Testis (tissue), 3 donors: ENCODE measurements around the gene MYO18B. TPM values are rescaled to one million over a fixed set of nuclear protein-coding genes. Genes with fewer than 3 reads are reported as not detected.

Source experiments
- DNase-seq: peaks from one replicate; pipeline ENCODE4 v3.0.0-alpha.2; 2019
- H3K27ac ChIP-seq, 2 donors: fragments of 200-600 bp; sonication (generic); one replicate each; pipeline ENCODE4 v1.5.1; 2019
- H3K27me3 ChIP-seq: fragments of 200-600 bp; sonication (generic); one replicate; pipeline ENCODE4 v1.5.1; 2019
- H3K36me3 ChIP-seq: fragments of 200-600 bp; sonication (generic); one replicate; pipeline ENCODE4 v1.5.1; 2017; ENCODE audit warnings: low read depth; ENCODE audit errors: missing control alignments
- H3K4me1 ChIP-seq: fragments of 200-600 bp; sonication (generic); one replicate; pipeline ENCODE4 v1.5.1; 2019
- H3K4me3 ChIP-seq, 2 donors: fragments of 200-600 bp; sonication (generic); one replicate each; pipeline ENCODE4 v1.5.1; 2017 to 2019
- H3K9me3 ChIP-seq: fragments of 200-600 bp; sonication (generic); one replicate; pipeline ENCODE4 v1.5.1; 2017
- POLR2A ChIP-seq: fragments of 450-650 bp; IDR thresholded peaks from one replicate; pipeline ENCODE4 v1.6.1; 2017; ENCODE audit warnings: antibody characterized with exemption, mild to moderate bottlenecking, moderate library complexity
- WGBS, 2 donors: methylation state at CpG; one replicate each; pipeline ENCODE4 v1.1.5; 2018; 5-methylcytosine and 5-hydroxymethylcytosine counted together
- intact Hi-C: fragments of 100-400 bp; cut with DNase I; formaldehyde crosslinking; loops from one replicate; pipeline ENCODE4 v1.15.1; 2023; ENCODE audit warnings: low total_unique reads
- polyA plus RNA-seq: library from polyadenylated mRNA; stranded (reverse); fragments of 350-450 nt; fragmentation: Illumina TruSeq; extraction: RNeasy Lipid Tissue Mini Kit (QIAGEN cat#74804); gene quantifications from one replicate; pipeline ENCODE4 v1.2.3, GENCODE V29; 2014; ENCODE audit warnings: low read depth, low replicate concordance; ENCODE audit not compliant: insufficient read depth
- total RNA-seq, 2 donors: library from RNA; depleted of rRNA; stranded (reverse); fragments of >200 nt; gene quantifications; one replicate each; pipeline ENCODE4 v1.2.3, GENCODE V29; 2016
- TF ChIP-seq, protein P1 (sequence below), 3 experiments: fragments of 450-650 bp in 2 of 3; fragments of 200-600 bp in 1 of 3; sonication (generic) in 1 of 3; IDR thresholded peaks; one replicate each; pipeline ENCODE4 v1.5.1; 2016 to 2019; ENCODE audit warnings: antibody characterized with exemption in 3 of 3, mild to moderate bottlenecking in 2 of 3, moderate library complexity in 1 of 3

The MYO18B gene
- total and polyA plus RNA-seq, 3 donors from 2014 or later, result 23.6 to 40.3 (median 28.6) TPM

- H3K27me3 ChIP-seq, result no peaks in the 10 kb centered on the region
- 81 to 85% methylated on average over 2 of the region's 2 CpGs for WGBS, 2 donors
- H3K4me3 ChIP-seq, result no peak overlapping the region
- intact Hi-C loops, result no loop called here
- H3K4me1 ChIP-seq, result no peaks in the 10 kb centered on the region
- TF ChIP-seq POLR2A, result no peak
- TF ChIP-seq, protein P1, sequence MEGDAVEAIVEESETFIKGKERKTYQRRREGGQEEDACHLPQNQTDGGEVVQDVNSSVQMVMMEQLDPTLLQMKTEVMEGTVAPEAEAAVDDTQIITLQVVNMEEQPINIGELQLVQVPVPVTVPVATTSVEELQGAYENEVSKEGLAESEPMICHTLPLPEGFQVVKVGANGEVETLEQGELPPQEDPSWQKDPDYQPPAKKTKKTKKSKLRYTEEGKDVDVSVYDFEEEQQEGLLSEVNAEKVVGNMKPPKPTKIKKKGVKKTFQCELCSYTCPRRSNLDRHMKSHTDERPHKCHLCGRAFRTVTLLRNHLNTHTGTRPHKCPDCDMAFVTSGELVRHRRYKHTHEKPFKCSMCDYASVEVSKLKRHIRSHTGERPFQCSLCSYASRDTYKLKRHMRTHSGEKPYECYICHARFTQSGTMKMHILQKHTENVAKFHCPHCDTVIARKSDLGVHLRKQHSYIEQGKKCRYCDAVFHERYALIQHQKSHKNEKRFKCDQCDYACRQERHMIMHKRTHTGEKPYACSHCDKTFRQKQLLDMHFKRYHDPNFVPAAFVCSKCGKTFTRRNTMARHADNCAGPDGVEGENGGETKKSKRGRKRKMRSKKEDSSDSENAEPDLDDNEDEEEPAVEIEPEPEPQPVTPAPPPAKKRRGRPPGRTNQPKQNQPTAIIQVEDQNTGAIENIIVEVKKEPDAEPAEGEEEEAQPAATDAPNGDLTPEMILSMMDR (IDR thresholded peaks at IDR 0.05), result no peak
- H3K27ac ChIP-seq, result no peak overlapping the region
- DNase-seq, result no peak
- no peaks in the 10 kb centered on the region for H3K36me3 ChIP-seq
- H3K9me3 ChIP-seq, result no peaks in the 10 kb centered on the region
Observed at GRCh38 chr22:25765016-25765367, 23.0 kb downstream of the MYO18B start.

GRCh38 chr22:25765801-25766200, 23.8 kb downstream of the MYO18B start:
- no peaks in the 10 kb centered on the region for H3K27me3 ChIP-seq
- H3K9me3 ChIP-seq, result no peaks in the 10 kb centered on the region
- DNase-seq, result no peak
- TF ChIP-seq POLR2A, result no peak
- TF ChIP-seq, protein P1 (IDR thresholded peaks at IDR 0.05), result no peak
- H3K4me3 ChIP-seq, result no peak overlapping the region
- no peak overlapping the region for H3K27ac ChIP-seq
- WGBS, 2 donors, result 74 to 88% methylated on average over 4 of the region's 4 CpGs
- no peaks in the 10 kb centered on the region for H3K36me3 ChIP-seq
- intact Hi-C loops, result no loop called here
- no peaks in the 10 kb centered on the region for H3K4me1 ChIP-seq

DNA sequence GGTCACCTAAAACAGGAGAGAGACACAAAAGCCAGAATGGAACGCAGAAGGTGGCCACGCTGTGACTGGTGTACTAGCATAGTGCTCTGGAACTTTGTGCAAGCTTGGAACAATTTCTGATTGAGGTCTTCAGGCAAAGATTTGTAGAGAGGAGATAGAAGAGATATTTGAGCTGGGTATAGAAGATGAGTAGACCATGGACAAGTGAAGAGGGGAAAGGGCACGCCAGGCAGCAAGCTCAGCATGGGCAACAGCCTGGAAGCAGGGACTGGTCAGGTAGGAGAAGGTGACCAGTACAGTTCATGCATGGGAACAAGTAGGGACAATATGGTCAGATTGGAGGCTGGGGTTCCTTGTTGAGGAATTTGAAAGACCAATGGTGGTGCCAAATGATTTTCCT, 24.4 kb downstream of the MYO18B start:
- DNase-seq, result no peak
- no peak overlapping the region for H3K4me3 ChIP-seq
- H3K27ac ChIP-seq, result no peak overlapping the region
- H3K36me3 ChIP-seq, result no peaks in the 10 kb centered on the region
- no peaks in the 10 kb centered on the region for H3K27me3 ChIP-seq
- 86 to 94% methylated on average over 3 of the region's 3 CpGs for WGBS, 2 donors
- intact Hi-C loops, result no loop called here
- no peaks in the 10 kb centered on the region for H3K9me3 ChIP-seq
- no peaks in the 10 kb centered on the region for H3K4me1 ChIP-seq
- TF ChIP-seq POLR2A, result no peak
- TF ChIP-seq, protein P1 (IDR thresholded peaks at IDR 0.05), result no peak

GRCh38 chr22:25770333-25770732, 28.3 kb downstream of the MYO18B start:
- intact Hi-C loops, result loop anchor here (5.0 kb wide), 1 partner anchor 308 kb away; no protein-coding TSS in a partner anchor
- H3K27ac ChIP-seq, result no peak overlapping the region

GRCh38 chr22:25772288-25772687, 30.3 kb downstream of the MYO18B start:
- DNase-seq, result no peak
- Histone ChIP-seq H3K4me3 (no peak overlapping the region), H3K36me3 (no peaks in the 10 kb centered on the region), H3K27ac (no peak overlapping the region), H3K9me3 (no peaks in the 10 kb centered on the region), H3K4me1 (no peaks in the 10 kb centered on the region), H3K27me3 (no peaks in the 10 kb centered on the region)
- TF ChIP-seq POLR2A, result no peak
- TF ChIP-seq, protein P1 (IDR thresholded peaks at IDR 0.05), result no peak
- intact Hi-C loops, result loop anchor here (5.0 kb wide), 1 partner anchor 310 kb away; no protein-coding TSS in a partner anchor
- 67 to 72% methylated on average over 8 to 9 of the region's 9 CpGs for WGBS, 2 donors

More at GRCh38 chr22:25770333-25770732, 28.3 kb downstream of the MYO18B start:
- H3K9me3 ChIP-seq, result no peaks in the 10 kb centered on the region
- WGBS, 2 donors, result 92 to 94% methylated on average over 4 of the region's 4 CpGs
- no peak overlapping the region for H3K4me3 ChIP-seq
- no peak for DNase-seq
- no peaks in the 10 kb centered on the region for H3K27me3 ChIP-seq
- H3K36me3 ChIP-seq, result no peaks in the 10 kb centered on the region
- no peak for TF ChIP-seq POLR2A
- TF ChIP-seq, protein P1 (IDR thresholded peaks at IDR 0.05), result no peak
- no peaks in the 10 kb centered on the region for H3K4me1 ChIP-seq
